Measurements from ENCODE around the gene HOXD13. TPM values are rescaled to one million over a fixed set of nuclear protein-coding genes. Genes with fewer than 3 reads are reported as not detected.
A peak's percentile ranks its signal among the peaks of the same experiment; 100 is the strongest.

HOXD13 gene
- total RNA-seq, result not detected

DNA sequence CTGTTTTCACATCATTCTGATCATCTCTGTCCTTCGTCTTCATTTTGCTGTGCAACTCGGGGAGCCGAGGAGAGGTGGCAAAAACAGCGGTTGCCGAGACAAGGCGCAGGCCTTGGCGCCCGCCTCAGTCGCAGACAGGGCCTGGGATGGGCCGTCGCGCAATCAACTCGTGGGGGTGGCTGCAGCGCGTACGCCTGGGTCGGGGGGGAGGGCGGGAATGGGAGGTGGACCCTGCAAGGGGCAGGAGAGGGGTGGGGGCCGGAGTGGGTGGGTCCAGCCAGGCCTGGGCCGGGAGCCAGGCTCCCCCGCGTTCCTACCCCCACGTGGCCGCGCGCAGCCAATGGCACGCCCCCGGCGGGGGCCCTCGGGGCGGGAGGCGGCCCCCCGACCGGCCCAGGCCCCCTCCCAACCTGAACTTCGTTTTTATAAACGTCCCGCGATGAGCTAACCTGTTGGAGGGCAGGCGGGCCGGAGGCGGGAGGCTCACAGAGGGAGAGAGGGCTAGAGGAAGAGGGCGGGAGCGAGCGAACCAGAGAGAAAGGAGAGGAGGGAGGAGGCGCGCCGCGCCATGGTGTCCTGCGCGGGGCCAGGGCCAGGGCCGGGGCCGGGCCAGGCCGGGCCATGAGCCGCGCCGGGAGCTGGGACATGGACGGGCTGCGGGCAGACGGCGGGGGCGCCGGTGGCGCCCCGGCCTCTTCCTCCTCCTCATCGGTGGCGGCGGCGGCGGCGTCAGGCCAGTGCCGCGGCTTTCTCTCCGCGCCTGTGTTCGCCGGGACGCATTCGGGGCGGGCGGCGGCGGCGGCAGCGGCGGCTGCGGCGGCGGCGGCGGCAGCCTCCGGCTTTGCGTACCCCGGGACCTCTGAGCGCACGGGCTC is at the start of gene HOXD13:
TSS of gene HOXD13 (plus strand) at position 452 of the 875 bp plus-strand sequence. CDS start at position 622, 170 bp downstream.
- DNase-seq (ENCODE audit: low read depth in 2 of 3, low spot score in 2 of 3), result no peak

DNA sequence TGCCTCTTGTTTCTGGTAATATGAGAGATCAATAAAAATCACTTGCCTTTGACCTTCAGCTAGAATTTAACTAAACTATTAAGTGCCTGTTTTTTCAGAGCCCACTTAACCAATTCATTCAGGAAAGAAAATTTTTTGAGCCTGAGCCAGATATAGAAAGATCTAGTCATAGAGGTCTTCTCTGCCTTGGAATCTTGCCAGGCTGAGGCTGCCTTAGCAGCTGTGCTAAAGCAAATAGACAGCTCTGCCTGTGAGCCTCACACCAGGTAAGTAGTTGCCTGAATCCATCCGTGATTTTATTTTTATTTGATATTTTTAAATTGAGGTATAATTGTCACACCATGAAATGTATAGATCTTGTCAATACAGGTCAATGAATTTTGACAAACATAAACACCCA is 36.1 kb upstream of the HOXD13 start:
- DNase-seq (ENCODE audit: low read depth in 2 of 3, low spot score in 2 of 3), result no peak

DNA sequence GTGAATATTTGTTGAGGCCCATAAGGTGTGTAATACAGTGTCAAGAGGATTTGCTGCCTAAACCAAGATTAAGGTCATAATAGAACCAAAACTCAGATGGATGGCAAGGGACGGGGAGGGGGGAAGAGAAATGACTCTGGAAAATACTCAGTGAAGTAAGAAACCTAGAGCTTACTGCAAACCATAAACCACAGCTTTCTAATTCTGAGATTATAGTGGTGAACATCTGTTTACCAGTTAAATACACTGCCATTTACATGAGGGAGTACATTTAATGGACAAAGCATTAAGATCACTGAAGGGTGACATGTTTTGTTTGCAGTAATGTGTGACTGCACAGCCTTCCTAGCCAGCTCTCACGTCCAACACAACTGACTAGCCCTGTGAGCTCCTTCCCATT is 28.6 kb upstream of the HOXD13 start:
- DNase-seq (ENCODE audit: low read depth in 2 of 3, low spot score in 2 of 3), result no peak

DNA sequence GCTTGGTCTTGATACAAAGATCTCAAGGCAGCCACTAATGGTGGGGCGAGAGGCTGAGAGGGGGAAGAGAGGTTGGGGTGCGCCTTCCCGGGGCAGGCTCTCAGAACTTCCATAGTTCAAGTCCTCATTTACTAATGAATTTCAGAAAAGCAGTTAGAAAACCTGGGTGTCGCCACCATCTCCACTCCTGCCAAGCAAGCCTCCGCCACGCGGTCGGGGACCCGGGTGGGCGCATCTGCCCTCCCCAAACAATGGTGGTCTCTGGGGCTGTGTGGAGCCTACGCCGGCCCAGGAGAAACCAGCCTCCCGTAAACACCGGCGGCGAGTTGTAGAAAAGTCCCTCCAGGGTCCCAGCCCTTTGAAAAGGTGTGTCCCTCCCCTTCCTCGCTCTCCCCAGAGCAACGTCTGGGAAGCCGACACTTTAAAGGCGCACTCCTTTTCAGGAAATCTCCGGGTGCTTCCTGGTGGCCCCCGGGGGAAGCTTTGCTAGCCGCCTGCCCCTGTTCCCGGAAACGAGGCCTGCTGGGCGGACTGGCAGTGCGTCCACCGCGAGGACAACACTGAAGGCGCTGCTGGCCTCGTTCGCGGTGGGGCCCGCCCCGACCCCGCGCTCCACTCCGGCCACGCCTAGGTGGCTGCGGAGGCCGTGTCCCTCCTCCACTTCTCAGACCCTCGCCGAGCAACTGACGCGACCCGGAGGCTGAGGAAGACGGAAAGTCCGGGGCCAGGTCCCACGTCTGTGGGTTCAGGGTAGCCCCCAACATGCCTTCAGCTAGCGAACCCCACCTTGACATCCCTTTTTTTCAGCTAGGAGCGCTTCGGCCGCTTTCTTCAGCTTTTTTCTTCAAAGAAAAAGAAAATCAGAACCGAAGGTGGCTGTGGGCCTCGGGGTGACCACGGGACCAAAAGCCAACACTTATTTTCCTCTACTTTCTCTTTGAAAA is 25.6 kb upstream of the HOXD13 start:
- no peak for DNase-seq (ENCODE audit: low read depth in 2 of 3, low spot score in 2 of 3)

DNA sequence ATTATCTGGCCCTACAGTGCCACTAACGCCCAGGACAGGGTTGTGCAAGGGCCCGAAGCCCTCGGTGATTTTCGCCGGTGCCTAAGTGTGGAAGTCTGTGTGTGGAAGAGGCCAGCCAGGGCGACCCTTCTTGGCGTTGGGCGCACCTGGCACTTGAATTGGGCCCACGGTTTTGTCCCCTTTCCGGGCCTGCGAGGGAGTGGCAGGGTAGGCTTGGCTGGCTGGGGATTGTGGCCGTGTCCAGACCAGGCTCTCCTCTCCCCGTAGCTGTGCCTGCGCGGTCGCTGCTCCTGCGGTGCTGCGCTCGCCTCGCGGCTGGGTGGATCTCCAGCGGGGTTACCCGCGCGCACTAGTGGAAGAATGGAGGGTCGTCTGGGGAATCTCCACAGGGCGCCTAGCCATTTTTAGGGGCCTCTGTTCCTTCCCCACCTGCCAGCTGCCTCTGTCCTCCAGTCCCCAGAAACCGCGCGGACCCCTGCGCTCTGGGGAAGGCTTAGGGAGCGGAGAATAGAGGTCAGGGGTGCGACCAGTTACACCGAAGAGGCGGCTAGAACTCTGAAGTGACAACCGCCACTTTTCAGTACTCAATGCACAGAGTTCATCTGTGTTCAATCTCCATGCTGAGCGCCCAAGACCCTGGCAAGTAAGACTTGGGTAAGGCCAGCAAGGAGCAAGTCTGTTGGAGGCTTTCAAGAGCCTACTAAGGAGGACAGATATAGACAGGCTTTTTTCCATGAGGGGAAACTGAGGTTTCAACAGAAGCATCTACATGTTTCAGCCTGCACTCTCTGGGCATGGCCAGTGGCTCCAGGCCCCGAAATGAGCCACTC is 24.7 kb upstream of the HOXD13 start:
- peak in 1 of 3 donors; percentile 26 for DNase-seq (ENCODE audit: low read depth in 2 of 3, low spot score in 2 of 3)

DNA sequence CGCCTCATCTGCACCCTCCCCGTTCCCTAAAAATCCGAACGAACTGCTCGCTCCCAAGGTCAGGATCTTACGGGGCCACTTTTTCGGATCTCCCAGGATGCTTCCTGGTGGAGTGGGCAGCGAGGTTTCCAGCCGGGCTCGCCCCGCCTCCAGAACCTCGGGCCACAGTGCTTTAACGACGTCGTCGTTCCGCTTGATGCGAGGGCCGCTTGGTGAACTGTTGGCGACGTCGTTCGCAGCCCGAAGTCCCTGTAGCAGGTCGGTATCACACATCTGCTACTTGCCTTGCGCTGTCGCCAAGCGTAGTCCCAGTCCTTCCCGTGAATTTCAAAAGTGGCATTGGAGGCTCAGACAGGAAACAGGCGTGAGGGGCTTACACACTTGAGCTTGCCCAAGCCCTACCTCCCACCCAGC is 24.1 kb upstream of the HOXD13 start:
- no peak for DNase-seq (ENCODE audit: low read depth in 2 of 3, low spot score in 2 of 3)

DNA sequence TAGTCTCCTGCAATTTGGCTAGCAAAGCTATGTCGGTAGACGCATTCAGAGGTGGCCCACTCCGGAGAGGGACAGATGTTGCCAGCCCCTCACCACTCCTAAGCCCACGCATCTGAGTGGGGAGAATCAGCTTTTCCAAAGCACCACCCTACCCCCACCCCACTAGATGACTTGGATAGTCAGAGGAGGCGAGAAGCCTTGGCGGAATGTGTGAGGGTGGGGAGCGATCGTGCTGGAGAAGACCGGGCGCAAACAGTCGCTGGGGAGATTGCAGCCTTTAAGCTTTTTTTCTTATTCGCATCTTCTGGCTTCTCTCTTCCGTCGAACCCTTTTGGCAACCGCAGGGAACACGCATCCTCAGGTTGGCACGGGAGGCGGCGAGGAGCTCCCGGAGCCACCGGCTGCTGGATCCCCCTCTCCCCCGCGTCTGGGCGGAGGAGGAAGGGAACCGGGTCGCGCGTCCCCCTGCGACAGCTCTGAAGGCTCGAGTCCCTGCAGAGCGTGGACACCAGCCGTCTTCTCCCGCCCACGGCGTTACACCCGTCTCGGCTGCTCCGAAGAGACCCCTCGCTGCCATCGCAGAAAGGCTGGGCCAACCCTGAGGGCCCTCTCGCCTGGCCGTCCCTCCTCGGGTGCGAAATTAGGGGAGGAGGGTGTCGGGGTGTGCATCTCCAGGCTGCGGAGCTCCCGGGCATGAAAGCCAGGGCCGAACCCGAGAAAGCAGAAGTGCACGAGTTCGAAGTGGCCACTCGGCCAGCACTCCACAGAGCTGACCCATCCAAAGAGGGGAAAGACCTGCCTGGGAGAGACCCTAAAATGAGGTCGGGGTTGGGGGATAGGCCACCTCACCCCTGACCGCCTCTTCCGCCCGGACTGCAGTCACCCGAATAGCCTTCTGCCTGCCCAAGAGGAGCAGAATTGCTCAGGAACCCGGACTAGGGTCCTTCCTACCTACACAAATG is 20.9 kb upstream of the HOXD13 start:
- no peak for DNase-seq (ENCODE audit: low read depth in 2 of 3, low spot score in 2 of 3)

DNA sequence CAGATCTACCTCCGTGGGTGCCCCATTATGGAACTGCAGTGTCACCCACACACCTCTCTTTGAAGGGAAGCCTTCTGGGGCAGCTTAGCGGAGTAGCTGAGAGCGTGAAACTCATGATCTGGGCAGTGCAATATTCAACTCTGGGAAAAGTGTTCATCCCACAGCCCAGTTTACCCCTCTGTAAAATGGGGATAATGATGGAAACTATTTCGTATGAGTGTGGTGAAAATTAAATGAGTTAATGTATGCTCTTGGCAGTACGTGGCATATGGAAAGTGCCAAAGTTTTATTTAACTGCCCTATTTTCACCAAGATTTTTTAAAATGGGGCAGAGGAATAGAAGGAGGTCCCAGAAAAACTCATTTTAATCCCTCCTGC is 20.2 kb upstream of the HOXD13 start:
- DNase-seq (ENCODE audit: low read depth in 2 of 3, low spot score in 2 of 3), result no peak

DNA sequence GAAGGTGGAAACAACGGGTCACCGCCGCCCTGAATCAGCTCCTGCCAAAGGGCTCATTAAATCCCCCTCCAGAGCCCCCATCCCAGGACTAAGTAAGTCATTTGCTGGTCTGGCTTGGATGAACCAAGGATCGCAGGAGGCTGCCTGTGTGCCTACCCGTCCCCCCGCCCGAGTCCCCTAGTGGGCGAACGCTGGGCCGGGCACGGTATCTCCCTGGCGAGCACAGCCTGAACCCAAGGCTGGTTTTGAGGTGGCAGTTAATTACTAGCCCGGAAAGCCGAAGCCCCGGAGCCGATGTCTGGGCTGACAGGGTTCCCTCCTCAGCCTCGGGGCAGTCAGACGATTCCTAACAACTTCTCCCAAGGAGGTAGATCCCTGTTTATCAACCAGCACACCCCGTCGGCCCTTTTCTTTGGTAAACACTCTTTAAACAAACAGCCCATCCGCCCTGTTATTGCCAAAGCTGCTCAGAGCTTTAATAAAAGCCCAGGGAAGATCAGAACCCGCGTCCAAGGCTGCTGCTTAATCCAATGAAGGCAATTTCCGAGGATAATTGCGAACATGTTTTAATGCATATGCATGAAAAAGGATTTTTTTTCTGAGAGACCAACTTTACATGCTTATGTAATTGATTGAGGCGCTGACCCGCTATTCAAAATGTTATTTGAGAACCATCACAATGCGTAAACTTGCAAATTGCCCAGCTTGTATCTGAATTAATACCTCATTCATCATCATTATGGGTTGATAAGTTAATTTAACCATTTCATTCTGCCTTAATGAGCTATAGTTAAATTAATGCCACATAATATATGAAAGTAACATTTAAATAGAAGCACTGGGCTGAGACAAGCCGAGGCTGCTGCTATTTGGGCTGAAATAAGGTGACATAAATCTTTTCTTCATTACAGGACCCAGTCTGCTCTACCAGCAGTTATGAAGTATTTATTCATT is 19.3 kb upstream of the HOXD13 start:
- DNase-seq (ENCODE audit: low read depth in 2 of 3, low spot score in 2 of 3), result peak in 1 of 3 donors; percentile 23

DNA sequence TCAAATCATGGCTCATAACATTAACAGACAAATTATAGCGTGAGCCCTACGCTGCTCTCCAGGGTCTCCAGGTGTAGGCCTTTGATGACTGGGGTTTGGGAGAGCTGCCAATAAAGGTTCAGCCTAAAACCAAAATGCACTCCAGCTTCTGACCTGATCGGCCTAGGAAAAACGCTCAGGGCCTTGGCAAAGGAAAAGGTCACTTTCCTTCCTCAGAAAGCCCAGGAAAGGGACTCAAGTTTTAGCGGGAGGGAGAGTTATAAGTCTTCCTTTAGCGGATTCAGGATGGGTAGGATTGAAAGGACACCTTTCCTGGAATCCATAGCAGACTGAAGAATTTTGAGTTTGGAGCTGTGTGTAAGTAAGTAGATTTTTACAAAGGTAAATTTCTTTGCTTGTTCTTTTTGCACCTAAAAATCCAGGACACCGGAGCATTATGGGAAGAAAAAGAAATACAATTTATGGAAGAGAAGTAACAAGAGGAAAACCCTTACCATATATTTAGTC is 17.5 kb upstream of the HOXD13 start:
- no peak for DNase-seq (ENCODE audit: low read depth in 2 of 3, low spot score in 2 of 3)

DNA sequence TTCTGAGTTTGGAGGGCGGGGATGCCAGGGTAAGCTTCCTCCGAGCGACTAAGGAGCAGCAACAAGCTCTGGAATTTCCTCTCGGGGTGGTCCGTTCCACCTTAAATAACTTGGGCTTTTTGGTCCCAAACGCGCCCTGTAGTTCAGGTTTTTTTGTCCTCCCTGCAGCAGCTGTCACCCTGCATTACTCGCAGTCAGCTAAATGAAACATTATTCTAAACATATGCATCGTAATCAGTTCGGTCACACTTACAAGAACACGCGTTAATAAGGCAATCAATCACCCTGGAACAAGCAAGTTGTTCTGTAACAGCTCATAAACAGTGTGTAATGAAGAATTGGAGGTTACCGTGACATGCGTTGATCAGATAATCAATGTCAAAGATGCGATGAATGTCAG is 17.0 kb upstream of the HOXD13 start:
- DNase-seq (ENCODE audit: low read depth in 2 of 3, low spot score in 2 of 3), result peak in 1 of 3 donors; percentile 20

DNA sequence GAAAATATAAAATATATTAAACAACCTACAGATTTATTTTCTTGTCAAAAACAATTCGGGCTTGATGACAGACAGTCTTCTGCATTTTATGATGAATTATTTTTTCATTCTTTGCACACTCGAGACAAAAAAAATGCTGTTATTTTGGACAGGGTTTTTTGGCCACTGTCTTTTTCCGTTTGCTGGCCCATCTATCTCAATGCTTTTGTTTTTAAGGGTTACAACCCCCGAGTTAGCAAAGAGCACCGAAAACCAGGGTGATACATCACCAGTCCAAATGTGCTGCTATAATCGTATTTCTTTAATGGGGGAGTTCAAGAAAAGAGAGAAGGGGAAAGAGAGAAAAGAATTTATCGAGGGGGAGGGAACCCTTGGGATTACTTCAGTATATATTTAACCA is 16.5 kb upstream of the HOXD13 start:
- peak in 1 of 3 donors; percentile 15 for DNase-seq (ENCODE audit: low read depth in 2 of 3, low spot score in 2 of 3)

DNA sequence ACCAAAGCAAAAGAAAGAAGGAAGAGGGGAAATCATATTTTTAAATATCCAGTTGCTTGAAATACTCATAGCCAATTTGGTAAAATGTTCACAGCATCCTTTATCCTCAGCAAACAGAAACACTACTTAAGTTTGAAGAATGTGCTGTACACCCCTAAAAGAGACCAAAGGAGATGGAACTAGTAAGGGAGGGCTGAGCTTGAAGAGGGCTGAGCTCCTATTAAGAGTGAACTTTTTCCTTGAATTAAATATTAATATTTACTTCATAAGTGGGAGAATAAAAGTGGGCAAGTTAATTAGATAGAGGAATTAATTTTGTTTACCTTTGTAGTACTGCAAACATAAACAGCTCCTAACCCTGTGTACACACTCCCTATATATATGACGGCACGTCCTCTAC is 15.7 kb upstream of the HOXD13 start:
- DNase-seq (ENCODE audit: low read depth in 2 of 3, low spot score in 2 of 3), result no peak

DNA sequence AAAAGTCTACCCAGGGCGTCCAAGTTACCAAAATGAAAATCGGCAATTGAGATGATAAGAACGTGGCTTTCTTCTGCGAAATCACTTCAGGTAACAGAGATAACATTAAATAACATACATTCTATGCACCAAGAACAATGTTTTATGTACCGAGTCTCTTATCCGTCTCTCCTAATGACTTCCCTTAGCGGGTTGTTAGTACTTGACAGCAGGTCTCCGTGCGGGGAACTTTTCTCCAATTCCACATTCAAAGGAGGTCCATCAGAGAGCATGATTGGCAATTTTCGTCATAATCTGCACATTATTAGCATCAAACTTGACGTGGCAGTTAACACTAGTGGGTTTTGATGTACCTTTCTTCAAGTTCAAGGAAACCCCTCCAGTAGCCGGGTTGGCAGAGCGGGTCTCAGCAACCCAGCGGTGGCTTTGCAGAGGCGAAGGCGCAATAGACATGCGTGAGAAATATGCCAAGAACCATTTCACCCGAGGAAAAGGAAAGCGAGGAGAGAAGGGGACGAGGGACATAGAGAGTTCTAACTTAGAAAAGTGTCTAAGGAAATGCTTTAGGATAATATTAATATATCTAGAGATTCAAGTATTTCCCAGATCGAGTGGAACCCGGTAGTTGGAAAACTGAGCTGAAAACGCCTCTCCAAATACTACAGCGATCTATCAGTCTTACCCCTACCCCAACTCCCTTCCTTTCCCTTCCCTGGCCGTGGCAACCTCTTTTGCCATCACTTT is 13.8 kb upstream of the HOXD13 start:
- DNase-seq (ENCODE audit: low read depth in 2 of 3, low spot score in 2 of 3), result peak in 1 of 3 donors; percentile 34

DNA sequence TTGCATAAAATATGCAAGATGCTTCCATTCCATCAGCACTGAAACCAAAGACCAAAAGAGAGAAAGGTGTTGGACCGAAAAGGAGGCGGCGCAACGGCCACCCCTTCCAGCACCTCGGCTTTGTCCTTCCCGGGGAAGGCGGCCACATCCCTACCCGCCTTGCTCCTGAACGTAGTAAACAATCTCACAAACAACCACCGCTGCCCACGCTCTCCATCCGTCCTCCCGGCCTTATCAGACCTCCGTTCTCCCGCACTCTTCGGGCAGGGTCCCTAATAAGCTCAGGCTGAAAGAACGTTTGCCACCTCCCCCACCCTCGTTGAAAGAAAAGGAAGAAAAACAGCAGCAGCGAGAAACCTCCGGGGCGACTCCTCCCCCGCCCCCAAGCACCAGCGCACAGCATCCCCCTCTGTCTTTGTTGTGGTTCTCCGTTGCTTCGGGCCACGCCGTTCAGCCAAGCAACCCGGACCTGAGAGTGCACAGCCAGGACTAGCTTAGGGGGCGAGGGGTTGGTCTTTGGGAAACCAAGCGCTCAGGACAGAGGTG is 13.2 kb upstream of the HOXD13 start:
- peak in 1 of 3 donors; percentile 11 for DNase-seq (ENCODE audit: low read depth in 2 of 3, low spot score in 2 of 3)

DNA sequence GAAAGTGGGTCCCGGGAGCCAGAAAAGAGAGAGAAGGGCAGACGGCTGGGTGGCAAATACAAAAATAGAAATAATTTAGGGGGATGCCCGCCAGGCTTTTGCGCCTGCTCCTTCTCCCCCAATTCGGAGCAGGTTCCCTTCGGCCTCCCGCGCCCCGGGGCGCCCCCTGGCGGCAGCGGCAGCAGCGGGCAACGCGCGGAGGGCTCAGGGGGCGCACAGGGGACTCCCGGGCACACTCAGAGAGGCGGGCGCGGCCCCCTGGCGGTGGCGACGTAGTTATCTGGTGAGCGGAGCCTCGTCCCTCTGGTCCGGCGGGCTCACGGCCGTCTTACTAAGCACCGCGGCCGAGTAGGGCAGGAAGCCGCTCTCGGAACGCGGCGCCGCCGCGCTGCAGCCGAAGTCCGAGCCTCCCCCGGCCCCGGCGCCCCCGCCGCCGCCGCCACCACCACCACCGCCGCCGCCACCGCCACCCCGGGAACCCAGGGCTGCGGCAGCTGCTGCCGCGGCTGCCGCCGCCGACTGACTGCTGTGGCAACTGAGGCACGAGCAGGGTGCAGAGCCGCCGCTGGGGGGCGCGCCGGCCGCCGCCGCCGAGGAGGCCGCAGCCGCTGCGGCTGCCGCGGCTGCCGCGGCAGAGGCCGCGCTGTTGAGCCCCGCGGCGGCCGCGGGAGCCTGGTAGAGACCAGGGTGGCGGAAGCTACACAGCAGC is 12.5 kb upstream of the HOXD13 start:
- DNase-seq (ENCODE audit: low read depth in 2 of 3, low spot score in 2 of 3), result peak in 2 of 3 donors; percentile 73 to 76
